Measurements from ENCODE around the gene TMED5. TPM values are rescaled to one million over a fixed set of nuclear protein-coding genes. Genes with fewer than 3 reads are reported as not detected.

TMED5 gene
- total RNA-seq, 1 experiment from 2014 or later = 100 TPM

- DNase-seq (ENCODE audit: low read depth) = no peak
Measured at GRCh38 chr1:93124556-93125355, 55.5 kb downstream of the TMED5 start.

GRCh38 chr1:93123201-93123783 lies 56.9 kb downstream of the TMED5 start:
- DNase-seq (ENCODE audit: low read depth) = no peak

GRCh38 chr1:93120614-93121013 lies 59.6 kb downstream of the TMED5 start:
- DNase-seq (ENCODE audit: low read depth) = no peak

- no peak for DNase-seq (ENCODE audit: low read depth)
Measured at GRCh38 chr1:93114391-93114790, 65.8 kb downstream of the TMED5 start.

GRCh38 chr1:93113127-93113526 lies 67.1 kb downstream of the TMED5 start:
- no peak for DNase-seq (ENCODE audit: low read depth)

GRCh38 chr1:93111561-93111960 lies 68.7 kb downstream of the TMED5 start:
- DNase-seq (ENCODE audit: low read depth) = no peak

- no peak for DNase-seq (ENCODE audit: low read depth)
Measured at GRCh38 chr1:93111065-93111464, 69.1 kb downstream of the TMED5 start.

- no peak for DNase-seq (ENCODE audit: low read depth)
Measured at GRCh38 chr1:93109578-93109977, 70.6 kb downstream of the TMED5 start.

- no peak for DNase-seq (ENCODE audit: low read depth)
Measured at GRCh38 chr1:93108335-93108734, 71.9 kb downstream of the TMED5 start.

GRCh38 chr1:93107395-93107794 lies 72.8 kb downstream of the TMED5 start:
- DNase-seq (ENCODE audit: low read depth) = no peak

- no peak for DNase-seq (ENCODE audit: low read depth)
Measured at GRCh38 chr1:93106226-93106625, 74.0 kb downstream of the TMED5 start.

GRCh38 chr1:93102142-93102541 lies 78.1 kb downstream of the TMED5 start:
- DNase-seq (ENCODE audit: low read depth) = no peak

Other genes with a start within 250 kb of the TMED5 start
- gene DIPK1A, start 219.0 kb downstream of the TMED5 start, total RNA-seq (2014; rRNA removed; shearing (Covaris generic)) = 18.3 and 21.3 TPM in 2 replicates
- gene MTF2, start 101.1 kb downstream of the TMED5 start, total RNA-seq (2014; rRNA removed; shearing (Covaris generic)) = 19.5 and 24.5 TPM in 2 replicates
- 16.7 and 21.0 TPM in 2 replicates for gene CCDC18, start 311 bp upstream of the TMED5 start, total RNA-seq (2014; rRNA removed; shearing (Covaris generic))
- 63.0 and 69.7 TPM in 2 replicates for gene DR1, start 165.5 kb upstream of the TMED5 start, total RNA-seq (2014; rRNA removed; shearing (Covaris generic))

Measured in RPMI7951 (cell line).